Neural progenitor cell (in vitro differentiated cells): ENCODE measurements around the gene ZNF716.

ENCODE experiments used
- EZH2 ChIP-seq: fragments of 200-600 bp; sonication (generic); IDR thresholded peaks from 2 replicates; pipeline ENCODE4 v1.6.1; 2017; ENCODE audit warnings: antibody characterized with exemption, mild to moderate bottlenecking, moderate library complexity
- EZH2phosphoT487 ChIP-seq: fragments of 200-600 bp; sonication (generic); IDR thresholded peaks from 2 replicates; pipeline ENCODE4 v1.6.1; 2017; ENCODE audit warnings: antibody characterized with exemption
- TF ChIP-seq, protein P1 (sequence below): fragments of 200-600 bp; sonication (generic); IDR thresholded peaks from 2 replicates; pipeline ENCODE4 v1.5.1; 2017; ENCODE audit warnings: antibody characterized with exemption, mild to moderate bottlenecking

- TF ChIP-seq, protein P1, sequence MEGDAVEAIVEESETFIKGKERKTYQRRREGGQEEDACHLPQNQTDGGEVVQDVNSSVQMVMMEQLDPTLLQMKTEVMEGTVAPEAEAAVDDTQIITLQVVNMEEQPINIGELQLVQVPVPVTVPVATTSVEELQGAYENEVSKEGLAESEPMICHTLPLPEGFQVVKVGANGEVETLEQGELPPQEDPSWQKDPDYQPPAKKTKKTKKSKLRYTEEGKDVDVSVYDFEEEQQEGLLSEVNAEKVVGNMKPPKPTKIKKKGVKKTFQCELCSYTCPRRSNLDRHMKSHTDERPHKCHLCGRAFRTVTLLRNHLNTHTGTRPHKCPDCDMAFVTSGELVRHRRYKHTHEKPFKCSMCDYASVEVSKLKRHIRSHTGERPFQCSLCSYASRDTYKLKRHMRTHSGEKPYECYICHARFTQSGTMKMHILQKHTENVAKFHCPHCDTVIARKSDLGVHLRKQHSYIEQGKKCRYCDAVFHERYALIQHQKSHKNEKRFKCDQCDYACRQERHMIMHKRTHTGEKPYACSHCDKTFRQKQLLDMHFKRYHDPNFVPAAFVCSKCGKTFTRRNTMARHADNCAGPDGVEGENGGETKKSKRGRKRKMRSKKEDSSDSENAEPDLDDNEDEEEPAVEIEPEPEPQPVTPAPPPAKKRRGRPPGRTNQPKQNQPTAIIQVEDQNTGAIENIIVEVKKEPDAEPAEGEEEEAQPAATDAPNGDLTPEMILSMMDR = no peak
- TF ChIP-seq EZH2phosphoT487 (no peak), EZH2 (no peak)
Observed at GRCh38 chr7:57437581-57437980, 12.4 kb upstream of the ZNF716 start.
